ENCODE results near the gene PFDN6. TPM values are rescaled to one million over a fixed set of nuclear protein-coding genes. Genes with fewer than 3 reads are reported as not detected.

The PFDN6 gene
- total and polyA plus RNA-seq, 9 of the 15 experiments (the other 6 are each of a cell fraction or from before 2014, with no cell fraction given) = 6.8 to 475 (median 216) TPM

GRCh38 chr6:33288141-33288920 is 1.1 kb upstream of the PFDN6 start (continued):
- TF ChIP-seq AFF4 (CRISPR knock-in tag; IDR thresholded peaks at IDR 0.05) (no peak), KLF16 (IDR thresholded peaks at IDR 0.05) (no peak)

- in situ Hi-C loops (cut with MboI) = no loop called here
- no peak for TF ChIP-seq DPF2 (IDR thresholded peaks at IDR 0.05)
- no peak for TF ChIP-seq ZNF445 (CRISPR knock-in tag; IDR thresholded peaks at IDR 0.05; ENCODE audit: low read depth)
- 0 out of 2 replicates have a peak, but pooled peaks have one; percentile 10 for TF ChIP-seq MBD2 (IDR thresholded peaks at IDR 0.05; ENCODE audit: borderline replicate concordance, low read depth)
- TF ChIP-seq TAF7 (tag; IDR thresholded peaks at IDR 0.05) = 0 out of 2 replicates have a peak, but pooled peaks have one; percentile 8
- no peak for TF ChIP-seq RBM39 (optimal IDR thresholded peaks at IDR 0.05; ENCODE audit: low read depth, low read length)
- no peak for TF ChIP-seq ARNT (IDR thresholded peaks at IDR 0.05)
- TF ChIP-seq GABPB1 (CRISPR knock-in tag; IDR thresholded peaks at IDR 0.05) = no peak
- no peak for TF ChIP-seq ETV6 (IDR thresholded peaks at IDR 0.05; ENCODE audit: borderline replicate concordance in 1 of 2, low read depth in 2 of 2, low read length in 1 of 2)
- 0 out of 2 replicates have a peak, but pooled peaks have one; percentile 14 for TF ChIP-seq ETV6 (CRISPR knock-in tag; IDR thresholded peaks at IDR 0.05; ENCODE audit: borderline replicate concordance)
- TF ChIP-seq DIDO1 (tag; IDR thresholded peaks at IDR 0.05; ENCODE audit: low read depth) = no peak
- TF ChIP-seq HMBOX1 (IDR thresholded peaks at IDR 0.05) = no peak
- no peak for TF ChIP-seq PHTF2 (CRISPR knock-in tag; IDR thresholded peaks at IDR 0.05)
- 0 out of 4 replicates have a peak, but pooled peaks of 1 of the 2 experiments have one; percentile 6 for TF ChIP-seq RAD21 (CRISPR knock-in tag; conservative IDR thresholded peaks at IDR 0.05 in 1 of 2, IDR thresholded peaks at IDR 0.05 in 1 of 2)
- no peak for TF ChIP-seq ZKSCAN8 (CRISPR knock-in tag; IDR thresholded peaks at IDR 0.05)
These were observed 449 bp downstream of the PFDN6 start for GRCh38 chr6:33289784-33290315.

More at GRCh38 chr6:33289784-33290315, 449 bp downstream of the PFDN6 start:
- peak overlapping the region; percentile 99 for H2AFZ ChIP-seq (ENCODE audit: low read depth, low read length)
- peaks cover 45% of the 10 kb centered on the region for H3K79me2 ChIP-seq (ENCODE audit: control insufficient read depth, insufficient read depth, low read length)
- peak; percentile 47 for ATAC-seq
- DNase-seq (ENCODE audit: extremely low read depth in 1 of 4, low spot score in 3 of 4) = peak in 3 of 4 experiments; percentile 42 to 61 (median 50)
- H3K36me3 ChIP-seq (ENCODE audit: control insufficient read depth, insufficient read depth, low read length) = peaks cover 74% of the 10 kb centered on the region
- peak overlapping the region; percentile 91 to 94 for H3K9ac ChIP-seq (ENCODE audit: insufficient read depth in 1 of 2, low read depth in 2 of 2, low read length in 2 of 2)
- under 1% methylated on average over 14 of the region's 14 CpGs for WGBS (ENCODE audit: insufficient coverage, low coverage, missing lambda C conversion rate)
- intact Hi-C loops (cut with micrococcal nuclease) = no loop called here
- FAIRE-seq = peak; percentile 29
- no peaks in the 10 kb centered on the region for H4K20me1 ChIP-seq (replicated peaks; ENCODE audit: control insufficient read depth, insufficient read depth, low read length)
- TSS peak; percentile 91 for BruUV-seq (replicated peaks)
- no peaks in the 10 kb centered on the region for H3K9me3 ChIP-seq (replicated peaks; ENCODE audit: control insufficient read depth, insufficient read depth, low read depth, low read length)
- ChIA-PET CTCF (ENCODE audit: low intra/inter-chr PET ratio) (interaction anchor here (0.6 kb wide), 1 partner anchor 229 kb away, joined by 3 read pairs; no protein-coding TSS in a partner anchor), POLR2A (interaction anchor here (0.7 to 7.1 kb wide), 12 partner anchors 8 to 201 kb away, joined by 3 to 90 read pairs (median 6); partner anchors contain the start of genes B3GALT4, RGL2, RPS18 and VPS52)
- H3K27ac ChIP-seq (ENCODE audit: extremely low read depth, low read depth, low read length) = peak overlapping the region; percentile 83
- peak overlapping the region; percentile 98 for H3K4me2 ChIP-seq (ENCODE audit: insufficient read depth, low read length)
- peaks cover 13 to 24% of the 10 kb centered on the region in 2 experiments; a peak in 4 of 5 replicates for H3K4me1 ChIP-seq (replicated peaks in 1 of 2; ENCODE audit: control insufficient read depth in 2 of 2, insufficient read depth in 2 of 2, low read length in 2 of 2)
- H3K27me3 ChIP-seq (ENCODE audit: control insufficient read depth in 2 of 2, insufficient read depth in 2 of 2, low read length in 2 of 2) = no peaks in the 10 kb centered on the region
- peak overlapping the region; percentile 76 for H3K4me3 ChIP-seq
- H3K9me1 ChIP-seq (ENCODE audit: control insufficient read depth, insufficient read depth, low read length) = peaks cover 3% of the 10 kb centered on the region

Data from K562 (cell line).